A549 (cell line): ENCODE measurements around the gene PBRM1. TPM values are rescaled to one million over a fixed set of nuclear protein-coding genes. Genes with fewer than 3 reads are reported as not detected.

Source experiments
- ATAC-seq, 2 experiments: fragments of 200-7000 bp in 1 of 2; fragments of >200 bp in 1 of 2; cut with Nextera tagmentation in 1 of 2; cut with Tn5 transposase in 1 of 2; 3 replicates each; pipeline versions ENCODE4 v1.8.0 to v1.9.1; 2018 to 2020; ENCODE audit warnings: mild to moderate bottlenecking in 1 of 2, moderate library complexity in 1 of 2
- CTCF ChIA-PET: fragments of 300-600 bp; sonication (Branson Sonifier 250); formaldehyde crosslinking; extraction: SDS; loops from one replicate; lab custom pipeline; 2021; ENCODE audit warnings: antibody characterized with exemption, inconsistent platforms; lab: Yijun Ruan, JAX
- POLR2A ChIA-PET: fragments of 350-600 bp; formaldehyde crosslinking; extraction: SDS; loops from one replicate; lab custom pipeline; 2021; ENCODE audit warnings: antibody characterized with exemption, inconsistent platforms; lab: Yijun Ruan, JAX
- DNase-seq, 2 experiments: peaks; one replicate each; pipeline versions ENCODE4 v3.0.0 to v3.0.0-alpha.2; 2011 to 2016; ENCODE audit warnings: low read depth in 1 of 2, low spot score in 1 of 2
- FAIRE-seq: peaks from 2 replicates; lab custom pipeline; 2011; peaks lifted over from hg19 to GRCh38; lab: Jason Lieb, UNC
- H3K27ac ChIP-seq, 2 experiments: fragments of >200 bp; sonication (Bioruptor Twin); formaldehyde crosslinking; 3 replicates each; pipeline ENCODE4 v1.5.1; 2016 to 2017
- H3K4me1 ChIP-seq: fragments of >200 bp; sonication (Bioruptor Twin); formaldehyde crosslinking; 3 replicates; pipeline ENCODE4 v1.6.1; 2016
- H3K4me2 ChIP-seq: fragments of >200 bp; sonication (Bioruptor Twin); formaldehyde crosslinking; 3 replicates; pipeline ENCODE4 v1.6.1; 2016
- H3K4me3 ChIP-seq: fragments of >200 bp; sonication (Bioruptor Twin); formaldehyde crosslinking; 3 replicates; pipeline ENCODE4 v1.5.1; 2016
- H3K9me3 ChIP-seq: fragments of >200 bp; sonication (Bioruptor Twin); formaldehyde crosslinking; 3 replicates; pipeline ENCODE4 v1.6.1; 2016
- BHLHE40 ChIP-seq: IDR thresholded peaks from 2 replicates; pipeline ENCODE4 v1.6.1; 2012; ENCODE audit warnings: low read depth, low read length, inconsistent platforms
- CBX2 ChIP-seq: fragments of 200-600 bp; sonication (generic); IDR thresholded peaks from 2 replicates; pipeline ENCODE4 v1.6.1; 2016; ENCODE audit warnings: low read depth, mild to moderate bottlenecking, borderline replicate concordance
- CEBPB ChIP-seq, 2 experiments: fragments of >200 bp in 1 of 2; sonication (Bioruptor Twin) in 1 of 2; formaldehyde crosslinking in 1 of 2; IDR thresholded peaks; 2 replicates each; pipeline ENCODE4 v1.6.1; 2012 to 2016
- CHD2 ChIP-seq: fragments of 150-350 bp; IDR thresholded peaks from 2 replicates; pipeline ENCODE4 v1.6.1; 2014; ENCODE audit warnings: low read length; ENCODE audit not compliant: partially characterized antibody
- CTCF ChIP-seq: fragments of >200 bp; sonication (Bioruptor Twin); formaldehyde crosslinking; IDR thresholded peaks from 3 replicates; pipeline ENCODE4 v1.5.1; 2016
- EHMT2 ChIP-seq: fragments of 200-600 bp; sonication (generic); IDR thresholded peaks from 2 replicates; pipeline ENCODE4 v1.6.1; 2016; ENCODE audit warnings: antibody characterized with exemption, low read depth, mild to moderate bottlenecking, moderate library complexity
- EP300 ChIP-seq, 2 experiments: fragments of >200 bp; sonication (Bioruptor Twin); formaldehyde crosslinking; IDR thresholded peaks; 2 replicates in 1 of 2; 3 replicates in 1 of 2; pipeline ENCODE4 v1.6.1; 2016 to 2017
- ESRRA ChIP-seq: fragments of 150-350 bp; IDR thresholded peaks from 2 replicates; pipeline ENCODE4 v1.6.1; 2014; ENCODE audit warnings: mild to moderate bottlenecking, low read length, borderline replicate concordance
- GATA3 ChIP-seq: IDR thresholded peaks from 2 replicates; pipeline ENCODE4 v1.6.1; 2012; ENCODE audit warnings: borderline replicate concordance
- HOXA7 ChIP-seq: fragments of 250-450 bp; sonication (Bioruptor Pico); IDR thresholded peaks from 2 replicates; pipeline ENCODE4 v1.5.0; 2020; ENCODE audit warnings: mild to moderate bottlenecking, moderate library complexity
- JUNB ChIP-seq: fragments of >200 bp; sonication (Bioruptor Twin); formaldehyde crosslinking; IDR thresholded peaks from 2 replicates; pipeline ENCODE4 v1.6.1; 2016
- MAFK ChIP-seq: fragments of 450-650 bp; IDR thresholded peaks from 2 replicates; pipeline ENCODE4 v1.6.1; 2014; ENCODE audit not compliant: partially characterized antibody
- MAZ ChIP-seq: fragments of 150-350 bp; IDR thresholded peaks from 2 replicates; pipeline ENCODE4 v1.6.1; 2014; ENCODE audit warnings: antibody characterized with exemption, low read depth, low read length, borderline replicate concordance
- NR3C1 ChIP-seq: fragments of >200 bp; sonication (Bioruptor Twin); formaldehyde crosslinking; IDR thresholded peaks from 3 replicates; pipeline ENCODE4 v1.6.1; 2017
- POLR2A ChIP-seq: IDR thresholded peaks from 2 replicates; pipeline ENCODE4 v1.6.1; 2012; ENCODE audit warnings: mild to moderate bottlenecking, low read length
- POLR2AphosphoS2 ChIP-seq: conservative IDR thresholded peaks from 2 replicates; pipeline ENCODE4 v1.6.1; 2012; ENCODE audit warnings: low read length, improper control_type of control experiment, inconsistent platforms
- RAD21 ChIP-seq, 2 experiments: fragments of >200 bp in 1 of 2; sonication (Bioruptor Twin) in 1 of 2; formaldehyde crosslinking in 1 of 2; IDR thresholded peaks in 1 of 2; conservative IDR thresholded peaks in 1 of 2; 2 replicates in 1 of 2; 3 replicates in 1 of 2; pipeline ENCODE4 v1.6.1; 2012 to 2018; ENCODE audit warnings: inconsistent platforms in 1 of 2
- RARB ChIP-seq: fragments of 250-450 bp; sonication (Bioruptor Pico); IDR thresholded peaks from 2 replicates; pipeline ENCODE4 v1.8.0; 2021; ENCODE audit warnings: mild to moderate bottlenecking, moderate library complexity
- RCOR1 ChIP-seq: fragments of 150-350 bp; IDR thresholded peaks from 2 replicates; pipeline ENCODE4 v1.6.1; 2014; ENCODE audit warnings: antibody characterized with exemption, low read length, low read depth
- RFX5 ChIP-seq: fragments of 450-650 bp; IDR thresholded peaks from 2 replicates; pipeline ENCODE4 v1.7.1; 2014; ENCODE audit warnings: antibody characterized with exemption, mild to moderate bottlenecking, moderate library complexity
- SMC3 ChIP-seq: fragments of >200 bp; sonication (Bioruptor Twin); formaldehyde crosslinking; IDR thresholded peaks from 3 replicates; pipeline ENCODE4 v1.6.1; 2018; ENCODE audit warnings: inconsistent platforms
- SREBF2 ChIP-seq: fragments of 450-650 bp; IDR thresholded peaks from 2 replicates; pipeline ENCODE4 v1.6.1; 2014; ENCODE audit warnings: mild to moderate bottlenecking, moderate library complexity
- ZC3H11A ChIP-seq: fragments of 450-650 bp; IDR thresholded peaks from 2 replicates; pipeline ENCODE4 v1.6.1; 2014; ENCODE audit warnings: antibody characterized with exemption, mild to moderate bottlenecking
- ZFP36 ChIP-seq: fragments of 450-650 bp; IDR thresholded peaks from 2 replicates; pipeline ENCODE4 v1.6.1; 2014; ENCODE audit warnings: borderline replicate concordance; ENCODE audit not compliant: partially characterized antibody
- WGBS: methylation state at CpG from one replicate; pipeline ENCODE4 v1.1.6; 2017; ENCODE audit errors: missing lambda C conversion rate; 5-methylcytosine and 5-hydroxymethylcytosine counted together
- polyA plus RNA-seq, 4 experiments: library from polyadenylated mRNA; depleted of rRNA in 3 of 4; stranded (reverse); fragments of >200 nt; fragmentation: RNase III in 1 of 4; extraction: RNeasy Plus Mini Kit Qiagen cat#74134 plus additional on column Dnase treatment in 1 of 4; gene quantifications; 2 replicates in 3 of 4; 3 replicates in 1 of 4; pipeline ENCODE4 v1.2.3, GENCODE V29; 2011 to 2017
- TF ChIP-seq, protein P1 (sequence below): fragments of >200 bp; sonication (Bioruptor Twin); formaldehyde crosslinking; IDR thresholded peaks from 2 replicates; pipeline ENCODE4 v1.6.1; 2016

Gene PBRM1
- polyA plus RNA-seq, 2 of the 4 experiments (the other 2 are of a cell fraction) = 15.0 to 21.6 TPM

GRCh38 chr3:52501046-52501445, 184.7 kb downstream of the PBRM1 start:
- POLR2A ChIA-PET = no interaction called here
- TF ChIP-seq MAZ (no peak), ZFP36 (no peak), JUNB (no peak), BHLHE40 (no peak), RFX5 (no peak), SMC3 (no peak), POLR2A (no peak), MAFK (no peak)
- TF ChIP-seq, protein P1, sequence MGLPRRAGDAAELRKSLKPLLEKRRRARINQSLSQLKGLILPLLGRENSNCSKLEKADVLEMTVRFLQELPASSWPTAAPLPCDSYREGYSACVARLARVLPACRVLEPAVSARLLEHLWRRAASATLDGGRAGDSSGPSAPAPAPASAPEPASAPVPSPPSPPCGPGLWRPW = no peak
- TF ChIP-seq, all 56 proteins: peak for 0
- CTCF ChIA-PET = no interaction called here
- H3K9me3 ChIP-seq = no peaks in the 10 kb centered on the region
- H3K4me1 ChIP-seq = no peaks in the 10 kb centered on the region
- FAIRE-seq = no peak
- H3K4me3 ChIP-seq = no peak overlapping the region
- ATAC-seq = no peak
- H3K4me2 ChIP-seq = no peak overlapping the region
- H3K27ac ChIP-seq = no peak overlapping the region
- 40% methylated on average over 1 of the region's 11 CpGs for whole genome bisulfite sequencing
- no peak for DNase-seq

DNA sequence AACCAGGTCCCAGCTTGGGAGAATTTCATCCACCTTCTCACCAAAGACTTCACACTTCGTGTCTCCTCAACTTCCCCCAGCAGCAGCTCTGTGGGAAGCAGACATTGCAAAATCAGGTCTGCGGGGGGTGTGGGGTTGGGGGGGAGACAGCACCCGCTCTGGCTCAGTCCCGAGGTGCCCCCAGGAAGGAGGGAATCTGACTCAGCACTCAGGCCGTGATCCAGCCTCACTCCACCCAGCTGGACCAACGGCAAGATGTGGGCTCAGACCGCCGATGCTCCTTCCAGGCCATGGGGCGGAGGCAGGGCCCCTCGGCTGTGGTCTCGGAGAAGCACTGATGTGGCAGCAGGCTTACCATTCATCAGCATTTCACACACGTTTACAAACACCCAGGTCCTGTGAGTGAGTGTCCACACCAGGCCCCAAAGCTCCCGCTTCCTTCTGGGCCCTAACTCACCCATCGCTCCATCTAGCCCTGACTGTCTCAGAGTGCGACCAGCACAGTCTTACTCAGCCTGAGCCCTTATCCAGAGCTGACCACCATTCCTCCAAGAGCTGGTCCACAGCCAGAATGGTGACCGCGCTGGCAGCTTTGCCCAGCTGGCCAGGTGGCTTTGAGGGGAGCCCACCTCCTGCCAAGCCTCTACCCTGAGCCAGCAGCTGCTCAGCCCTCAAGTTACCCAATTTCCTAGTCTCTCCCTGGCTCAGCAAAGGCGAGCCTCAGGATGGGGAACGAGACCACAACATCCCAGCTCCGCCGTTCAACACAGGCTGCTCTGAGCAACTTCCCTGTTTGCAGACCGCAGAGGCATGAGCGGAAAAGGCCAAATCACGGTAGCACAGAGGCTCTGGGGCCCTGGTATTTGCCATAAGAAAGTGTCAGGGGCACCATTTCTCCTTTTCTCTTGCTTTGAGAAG, 187.3 kb downstream of the PBRM1 start:
- DNase-seq (no peak), FAIRE-seq (no peak), ATAC-seq (no peak)
- no peak overlapping the region for H3K4me2 ChIP-seq
- no peak overlapping the region for H3K4me3 ChIP-seq
- ChIA-PET CTCF (interaction anchor here (2.2 kb wide), 1 partner anchor 26 kb away, joined by 6 read pairs; no protein-coding TSS in a partner anchor), POLR2A (no interaction called here)
- WGBS = 78% methylated on average over 13 of the region's 24 CpGs
- no peaks in the 10 kb centered on the region for H3K4me1 ChIP-seq
- no peak overlapping the region for H3K27ac ChIP-seq
- H3K9me3 ChIP-seq = no peaks in the 10 kb centered on the region
- TF ChIP-seq CEBPB (IDR thresholded peaks at IDR 0.05) (no peak), SREBF2 (no peak), GATA3 (no peak), RARB (CRISPR knock-in tag) (no peak), CBX2 (no peak), ZC3H11A (no peak), HOXA7 (CRISPR knock-in tag) (no peak), ESRRA (no peak), POLR2AphosphoS2 (no peak), EHMT2 (no peak), CTCF (no peak), RAD21 (conservative IDR thresholded peaks at IDR 0.05 in 1 of 2, IDR thresholded peaks at IDR 0.05 in 1 of 2) (no peak), CHD2 (no peak), NR3C1 (no peak), EP300 (IDR thresholded peaks at IDR 0.05) (no peak), SMC3 (no peak), RCOR1 (no peak)
- TF ChIP-seq, protein P1 = no peak
- TF ChIP-seq, all 56 proteins: peak for 0
